ENCODE results near the gene CDK5RAP1.

The CDK5RAP1 gene

DNA sequence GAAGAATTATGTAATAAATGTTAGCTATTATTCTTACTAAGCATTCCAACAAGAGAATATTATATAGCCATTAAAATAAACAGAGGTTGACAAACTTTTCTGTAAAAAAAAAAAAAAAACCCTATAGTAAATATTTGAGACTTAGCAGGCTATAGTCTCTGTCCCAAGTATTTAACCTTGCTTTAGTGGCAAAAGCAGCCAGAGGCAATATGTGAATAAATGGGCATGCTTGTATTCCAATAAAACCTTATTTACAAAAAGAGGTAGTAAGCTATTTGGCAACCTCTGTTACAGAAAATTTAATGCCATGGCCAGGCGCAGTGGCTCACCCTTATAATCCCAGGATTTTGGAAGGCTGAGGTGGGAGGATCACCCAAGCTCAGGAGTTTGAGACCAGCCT lies 14.6 kb downstream of the CDK5RAP1 start:
- no peak for DNase-seq (ENCODE audit: low spot score)

DNA sequence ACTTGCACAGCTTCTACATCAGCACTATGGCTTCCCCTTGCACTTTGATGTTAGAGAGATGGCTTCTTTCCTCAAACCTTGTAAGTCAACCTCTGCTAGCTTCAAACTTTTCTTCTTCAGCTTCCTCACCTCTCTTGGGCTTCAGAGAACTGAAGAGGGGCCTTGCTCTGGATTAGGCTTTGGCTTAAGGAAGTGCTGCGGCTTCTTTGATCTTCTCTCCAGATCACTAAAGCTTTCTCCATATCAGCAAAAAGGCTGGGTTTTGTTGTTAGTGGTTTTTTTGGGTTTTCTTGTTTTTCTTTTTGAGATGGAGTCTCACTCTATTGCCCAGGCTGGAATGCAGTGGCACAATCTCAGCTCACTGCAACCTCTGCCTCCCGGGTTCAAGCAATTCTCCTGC lies 24.0 kb downstream of the CDK5RAP1 start:
- DNase-seq (ENCODE audit: low spot score) = no peak

DNA sequence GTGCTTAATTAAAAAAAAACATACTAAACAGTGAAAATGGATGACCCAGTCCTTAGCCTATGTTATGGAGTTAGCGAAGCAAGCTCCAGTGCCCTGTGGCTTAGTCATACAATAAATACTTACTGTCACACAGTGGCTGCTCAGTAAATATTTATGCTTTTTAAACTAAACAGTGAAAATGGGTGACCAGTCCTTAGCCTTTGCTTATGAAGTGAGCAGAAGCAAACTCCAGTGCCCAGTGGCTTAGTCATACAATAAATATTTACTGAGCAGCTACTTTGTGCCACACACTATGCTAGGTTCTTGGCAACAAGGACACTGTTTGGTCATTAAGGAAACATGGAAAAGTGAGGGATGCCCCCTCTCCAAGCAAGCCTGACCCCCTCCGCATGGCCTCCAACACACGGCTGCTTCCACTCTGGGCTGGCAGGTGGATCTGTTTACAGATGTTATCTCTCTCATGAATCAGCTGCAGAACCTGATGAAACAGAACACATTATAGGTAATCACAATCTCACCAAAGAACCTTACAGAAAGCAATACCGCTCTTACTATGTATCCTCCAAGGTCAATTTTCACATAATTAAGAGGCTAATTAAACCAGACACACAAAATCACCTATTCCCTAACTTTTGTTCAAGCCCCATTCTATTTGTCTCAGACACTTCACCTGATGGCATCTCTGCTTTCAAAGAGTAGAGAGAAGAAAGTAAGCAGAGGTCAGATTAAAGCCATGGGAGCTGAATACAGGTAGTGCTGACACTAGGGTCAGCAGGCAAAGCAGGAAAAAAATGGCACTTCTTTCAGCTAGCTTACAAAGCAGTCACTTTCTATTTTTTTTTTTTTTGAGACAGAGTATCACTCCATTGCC lies 27.3 kb downstream of the CDK5RAP1 start:
- DNase-seq (ENCODE audit: low spot score) = no peak

- DNase-seq (ENCODE audit: low spot score) = no peak
Observed at GRCh38 chr20:33372993-33373441, 28.3 kb downstream of the CDK5RAP1 start.

GRCh38 chr20:33370291-33370690 lies 31.0 kb downstream of the CDK5RAP1 start:
- no peak for DNase-seq (ENCODE audit: low spot score)

- DNase-seq (ENCODE audit: low spot score) = no peak
Observed at GRCh38 chr20:33362898-33363297, 38.4 kb downstream of the CDK5RAP1 start.

DNA sequence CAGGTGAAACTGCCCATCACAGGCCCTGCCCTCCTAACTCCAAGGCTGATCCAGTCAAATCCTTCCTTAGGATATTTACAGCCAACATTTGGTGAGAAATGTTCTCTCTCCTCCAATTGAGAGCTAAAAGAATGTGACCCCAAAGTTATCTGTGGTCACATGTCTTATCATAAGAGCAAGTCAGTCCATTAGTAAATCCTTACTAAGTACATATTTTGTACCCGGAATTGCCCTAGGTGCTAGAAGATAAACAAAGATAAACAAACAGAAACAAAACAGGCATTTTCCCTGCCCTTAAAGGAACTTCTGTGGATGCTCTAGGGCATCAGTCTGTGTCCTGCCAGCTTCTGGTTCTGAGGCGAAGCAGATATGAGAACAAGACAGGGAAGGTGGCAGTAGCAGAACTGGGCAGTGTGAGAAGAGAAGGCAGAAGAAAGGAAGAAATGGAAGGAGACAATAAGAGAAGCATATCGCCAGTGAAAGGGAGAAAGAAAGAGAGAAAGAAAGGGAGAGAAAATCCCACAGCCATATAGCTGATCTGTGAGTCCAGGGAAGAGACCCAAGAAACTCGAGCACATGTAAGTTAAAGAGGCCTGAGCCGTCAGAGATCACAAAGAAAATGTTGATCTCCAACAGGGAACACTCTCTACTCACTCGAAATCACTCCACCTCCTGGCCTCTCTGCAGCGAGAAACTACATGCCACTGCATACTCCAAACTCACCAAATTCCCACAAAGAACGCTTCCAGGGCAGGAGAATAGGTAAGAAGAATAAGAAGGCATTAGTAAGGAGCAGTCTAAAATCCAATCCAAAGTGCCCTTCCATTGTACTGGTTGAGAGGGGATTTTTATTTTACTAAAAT lies 41.7 kb downstream of the CDK5RAP1 start:
- peak; percentile 38 for DNase-seq (ENCODE audit: low spot score)

GRCh38 chr20:33353013-33353402 lies 48.3 kb downstream of the CDK5RAP1 start:
- DNase-seq (ENCODE audit: low spot score) = no peak

DNA sequence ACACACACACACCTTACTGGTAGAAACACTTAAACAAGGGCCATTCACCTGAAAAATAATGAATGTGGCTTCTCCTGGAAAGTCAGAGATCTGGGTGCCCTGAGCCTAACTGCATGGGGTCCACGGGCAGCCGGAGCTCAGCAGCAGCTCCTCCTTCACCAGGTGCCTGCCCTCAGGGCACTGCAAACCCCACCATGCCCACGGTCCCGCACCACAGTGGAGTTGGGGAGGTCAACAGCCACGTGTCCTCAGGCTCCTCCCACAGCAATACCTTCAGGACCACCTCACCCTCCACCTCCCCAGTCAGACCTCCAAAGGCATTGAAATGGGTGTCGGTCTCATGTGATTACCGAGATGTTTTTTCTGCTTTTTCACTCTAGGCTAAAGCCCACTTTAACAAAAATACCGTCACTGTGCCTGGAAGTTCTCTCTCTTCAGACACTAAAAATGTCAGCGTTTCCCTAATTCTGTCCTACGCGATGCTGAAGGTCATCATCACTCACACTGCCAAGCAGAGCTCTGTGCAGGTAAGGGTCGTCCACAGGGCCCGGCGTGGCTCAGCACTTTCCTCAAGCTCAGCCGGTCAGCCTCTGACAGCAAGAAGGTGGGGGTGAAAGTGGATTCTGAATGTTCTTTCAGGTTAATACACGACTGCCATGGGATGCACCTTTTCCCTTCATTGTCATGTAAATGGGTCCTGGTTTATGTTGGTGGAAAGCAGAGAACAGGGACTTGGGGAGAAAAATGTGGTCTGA lies 48.9 kb downstream of the CDK5RAP1 start:
- DNase-seq (ENCODE audit: low spot score) = no peak

- DNase-seq (ENCODE audit: low spot score) = no peak
Observed at GRCh38 chr20:33351696-33352095, 49.6 kb downstream of the CDK5RAP1 start.

DNA sequence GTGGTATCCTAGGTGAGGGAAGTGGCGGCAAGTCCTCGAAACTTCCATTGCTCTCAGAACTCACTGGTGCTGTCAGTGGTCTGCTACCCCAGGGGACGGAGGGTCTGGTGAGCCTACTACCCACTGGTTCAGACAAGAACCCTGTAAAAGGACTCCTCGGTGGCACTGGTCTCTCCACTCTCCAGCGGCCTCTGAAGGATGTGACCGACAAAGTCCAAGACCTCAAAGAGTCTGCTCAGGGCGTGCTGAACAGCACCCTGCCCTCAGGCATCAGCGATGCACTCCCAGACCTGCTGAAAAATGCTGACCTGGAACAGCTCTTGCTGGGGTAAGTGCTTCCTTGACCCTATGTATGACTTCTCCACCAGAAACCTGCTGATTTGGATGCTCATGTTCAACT lies 51.8 kb downstream of the CDK5RAP1 start:
- no peak for DNase-seq (ENCODE audit: low spot score)

DNA sequence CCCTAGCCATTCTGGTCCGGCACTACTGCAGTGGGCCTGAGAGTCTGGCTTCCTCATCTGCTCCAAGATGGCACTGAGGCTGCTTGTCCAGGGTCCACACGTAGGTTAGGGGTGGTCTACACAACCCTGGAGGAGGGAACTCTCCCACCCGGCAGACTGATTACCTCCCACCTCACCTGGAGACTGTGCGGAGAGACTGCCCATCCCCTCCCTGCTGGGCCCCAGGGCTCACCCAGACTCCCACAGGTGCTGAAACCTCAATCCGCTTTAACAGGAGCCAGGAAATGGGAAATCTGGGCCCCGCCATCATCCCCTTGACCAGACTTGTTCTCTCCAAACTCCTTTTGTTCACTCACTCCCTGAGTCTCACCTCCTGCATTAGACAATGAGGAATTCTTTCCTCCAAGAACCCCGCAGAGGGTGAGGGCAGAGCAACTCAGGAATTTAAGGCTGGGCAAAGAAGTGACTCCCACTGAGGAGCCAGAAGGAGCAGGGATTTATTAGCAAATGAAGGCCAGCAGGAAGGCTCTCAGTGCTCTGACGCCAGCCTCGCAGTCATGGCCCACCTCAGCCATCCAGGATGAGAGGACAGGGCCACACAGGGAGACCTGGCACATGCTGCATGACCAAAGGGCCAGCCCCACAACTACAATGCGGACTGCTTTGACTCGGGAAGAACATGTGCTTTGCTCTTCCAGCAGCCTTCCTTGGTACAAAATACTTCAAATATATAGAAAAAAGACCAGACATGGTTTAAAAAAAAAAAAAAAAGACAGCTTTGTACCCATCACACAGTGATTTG lies 53.0 kb downstream of the CDK5RAP1 start:
- DNase-seq (ENCODE audit: low spot score) = no peak

- no peak for DNase-seq (ENCODE audit: low spot score)
Observed at GRCh38 chr20:33345342-33345741, 56.0 kb downstream of the CDK5RAP1 start.

DNA sequence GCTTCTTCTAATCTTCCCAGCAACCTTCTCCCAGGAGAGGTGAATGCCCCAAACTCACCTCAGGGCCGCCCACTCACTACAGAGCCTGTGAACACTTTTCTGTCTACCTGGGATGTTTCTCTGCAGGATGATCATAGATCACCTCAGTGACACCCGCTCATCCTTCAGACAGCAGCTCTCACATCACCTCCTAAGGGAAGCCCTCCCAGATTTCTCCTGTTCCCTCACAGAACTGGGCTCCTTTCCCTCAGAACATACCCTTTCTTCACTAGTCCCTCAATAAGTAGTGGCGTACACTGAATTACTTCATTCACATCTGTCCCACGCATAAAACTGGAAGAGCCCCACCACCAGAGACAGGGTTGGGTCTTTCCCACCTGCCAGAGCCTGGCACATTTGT lies 57.8 kb downstream of the CDK5RAP1 start:
- DNase-seq (ENCODE audit: low spot score) = no peak

GRCh38 chr20:33339515-33340058 lies 61.7 kb downstream of the CDK5RAP1 start:
- no peak for DNase-seq (ENCODE audit: low spot score)

DNA sequence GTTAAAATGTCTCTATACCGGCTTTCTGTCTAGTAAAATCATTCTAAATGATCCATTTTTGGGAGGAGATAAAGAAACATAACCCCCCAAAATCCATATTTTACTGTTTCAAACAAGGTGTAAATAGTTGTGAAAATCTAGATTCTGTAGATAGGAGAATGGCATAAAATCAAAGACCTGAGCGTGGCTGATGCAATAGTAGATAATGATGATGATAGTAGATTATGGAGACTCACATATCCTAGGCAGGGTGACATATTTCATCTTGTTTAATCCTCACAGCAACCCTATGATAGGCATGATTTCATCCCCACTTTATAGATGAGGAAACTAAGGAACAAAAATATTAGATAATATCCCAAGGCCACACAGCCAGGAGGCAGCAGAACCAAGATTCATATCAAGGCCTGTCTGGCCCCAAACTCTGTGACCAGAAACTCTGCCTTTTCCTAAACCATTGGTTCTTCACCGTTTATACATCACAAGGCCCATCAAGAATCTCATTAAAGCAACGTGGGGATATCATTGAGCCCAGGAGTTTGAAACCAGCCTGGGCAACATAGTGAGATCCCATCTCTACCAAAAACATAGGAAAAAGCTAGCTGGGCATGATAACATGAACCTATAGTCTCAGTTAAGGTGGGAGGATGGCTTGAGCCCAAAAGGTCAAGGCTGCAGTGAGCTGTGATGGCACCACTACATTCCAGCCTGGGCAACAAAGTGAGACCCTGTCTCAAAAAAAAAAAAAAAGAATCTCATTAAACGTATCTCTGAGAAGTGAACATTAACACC lies 62.7 kb downstream of the CDK5RAP1 start:
- DNase-seq (ENCODE audit: low spot score) = no peak

GRCh38 chr20:33337531-33338165 lies 63.7 kb downstream of the CDK5RAP1 start:
- DNase-seq (ENCODE audit: low spot score) = no peak

GRCh38 chr20:33337119-33337518 lies 64.2 kb downstream of the CDK5RAP1 start:
- no peak for DNase-seq (ENCODE audit: low spot score)

- DNase-seq (ENCODE audit: low spot score) = no peak
Observed at GRCh38 chr20:33336375-33336774, 64.9 kb downstream of the CDK5RAP1 start.

- no peak for DNase-seq (ENCODE audit: low spot score)
Observed at GRCh38 chr20:33334111-33334510, 67.2 kb downstream of the CDK5RAP1 start.

All from COLO829 (cell line).